K562 (cell line): ENCODE results near the gene GGCT. TPM values are rescaled to one million over a fixed set of nuclear protein-coding genes. Genes with fewer than 3 reads are reported as not detected.

ENCODE experiments used
- ATAC-seq: fragments of 200-7000 bp; cut with Tn5 transposase; 3 replicates; pipeline ENCODE4 v1.9.1; 2020; ENCODE audit warnings: moderate library complexity
- BruUV-seq: library from RNA; stranded (reverse); fragments of 400-500 nt; replicated peaks from 2 replicates; lab custom pipeline; 2021; lab: Mats Ljungman, UMichigan
- CTCF ChIA-PET: fragments of 300-600 bp; formaldehyde crosslinking; extraction: SDS; loops from one replicate; lab custom pipeline; 2021; ENCODE audit warnings: low intra/inter-chr PET ratio; lab: Yijun Ruan, JAX
- POLR2A ChIA-PET: fragments of 300-600, 350-650 bp; sonication (Branson Sonifier 250); formaldehyde crosslinking; extraction: SDS; loops from one replicate; lab custom pipeline; 2021; ENCODE audit warnings: antibody characterized with exemption, inconsistent platforms; lab: Yijun Ruan, JAX
- DNase-seq, 4 experiments: peaks; one replicate each; pipeline versions ENCODE4 v3.0.0 to v3.0.0-alpha.2; 2011 to 2018; ENCODE audit warnings: low spot score in 3 of 4, mixed read lengths in 3 of 4; ENCODE audit errors: extremely low read depth in 1 of 4
- FAIRE-seq: peaks from 2 replicates; lab custom pipeline; 2011; peaks lifted over from hg19 to GRCh38; lab: Jason Lieb, UNC
- H2AFZ ChIP-seq: 2 replicates; pipeline ENCODE4 v1.6.0; 2011; ENCODE audit warnings: low read depth, low read length, control low read depth, inconsistent platforms
- H3K27ac ChIP-seq: fragments of 200-600 bp; 3 replicates; pipeline ENCODE4 v1.8.0; 2011; ENCODE audit warnings: low read depth, mild to moderate bottlenecking, control low read depth, inconsistent platforms, low read length, moderate library complexity, mixed read lengths; ENCODE audit errors: extremely low read depth
- H3K27me3 ChIP-seq, 2 experiments: fragments of 300-600 bp in 1 of 2; 2 replicates in 1 of 2; 3 replicates in 1 of 2; pipeline versions ENCODE4 v1.6.0 to v1.8.0; 2011; ENCODE audit warnings: inconsistent platforms in 2 of 2, low read length in 2 of 2, mild to moderate bottlenecking in 1 of 2, mixed read lengths in 1 of 2, moderate library complexity in 1 of 2; ENCODE audit not compliant: control insufficient read depth in 2 of 2, insufficient read depth in 2 of 2
- H3K36me3 ChIP-seq: fragments of 300-600 bp; 3 replicates; pipeline ENCODE4 v1.8.0; 2011; ENCODE audit warnings: mild to moderate bottlenecking, low read length, inconsistent platforms; ENCODE audit not compliant: control insufficient read depth, insufficient read depth
- H3K4me1 ChIP-seq, 2 experiments: fragments of 200-600 bp in 1 of 2; replicated peaks in 1 of 2; 2 replicates in 1 of 2; 3 replicates in 1 of 2; pipeline versions ENCODE4 v1.5.1 to v1.8.0; 2011; ENCODE audit warnings: inconsistent platforms in 2 of 2, low read length in 2 of 2, mild to moderate bottlenecking in 1 of 2, mixed read lengths in 1 of 2, moderate library complexity in 1 of 2; ENCODE audit not compliant: control insufficient read depth in 2 of 2, insufficient read depth in 2 of 2
- H3K4me2 ChIP-seq: 2 replicates; pipeline ENCODE4 v1.6.1; 2011; ENCODE audit warnings: low read length, control low read depth, inconsistent platforms, mixed read lengths; ENCODE audit not compliant: insufficient read depth
- H3K4me3 ChIP-seq: fragments of 200-600 bp; sonication (generic), shearing (Covaris generic); 2 replicates; pipeline ENCODE4 v1.5.1; 2016; ENCODE audit warnings: control low read depth, inconsistent platforms
- H3K79me2 ChIP-seq: fragments of 200-600 bp; 3 replicates; pipeline ENCODE4 v1.8.0; 2011; ENCODE audit warnings: low read length, inconsistent platforms; ENCODE audit not compliant: control insufficient read depth, insufficient read depth
- H3K9ac ChIP-seq, 2 experiments: 2 replicates each; pipeline versions ENCODE4 v1.6.0 to v1.6.1; 2011; ENCODE audit warnings: low read depth in 2 of 2, low read length in 2 of 2, control low read depth in 1 of 2, inconsistent platforms in 1 of 2, mild to moderate bottlenecking in 1 of 2, mixed read lengths in 1 of 2; ENCODE audit not compliant: insufficient read depth in 1 of 2
- H3K9me1 ChIP-seq: one replicate; pipeline ENCODE4 v1.6.0; 2011; ENCODE audit warnings: inconsistent platforms, mild to moderate bottlenecking, low read length, moderate library complexity; ENCODE audit not compliant: control insufficient read depth, insufficient read depth
- H3K9me3 ChIP-seq: replicated peaks from 2 replicates; pipeline ENCODE4 v1.5.1; 2011; ENCODE audit warnings: low read depth, low read length, inconsistent platforms; ENCODE audit not compliant: control insufficient read depth, insufficient read depth
- H4K20me1 ChIP-seq: replicated peaks from 2 replicates; pipeline ENCODE4 v1.6.1; 2011; ENCODE audit warnings: low read length, inconsistent platforms, mixed read lengths; ENCODE audit not compliant: control insufficient read depth, insufficient read depth
- CBFA2T2 ChIP-seq: fragments of 450-650 bp; conservative IDR thresholded peaks from 2 replicates; pipeline ENCODE4 v1.6.1; 2017; ENCODE audit warnings: mild to moderate bottlenecking
- CBFA2T3 ChIP-seq: fragments of 450-650 bp; IDR thresholded peaks from 2 replicates; pipeline ENCODE4 v1.6.1; 2017
- CEBPG ChIP-seq, 3 experiments: fragments of 200-800 bp in 1 of 3; sonication (Bioruptor generic) in 1 of 3; sonication (generic) in 1 of 3; formaldehyde crosslinking in 1 of 3; IDR thresholded peaks in 2 of 3; conservative IDR thresholded peaks in 1 of 3; 2 replicates each; pipeline versions ENCODE4 v1.6.1 to v1.8.0; 2016 to 2022; ENCODE audit warnings: missing compliant biosample characterization in 2 of 3, missing genetic modification characterization in 2 of 3, mild to moderate bottlenecking in 1 of 3, missing genetic modification reagents in 1 of 3
- E2F5 ChIP-seq: sonication (generic); formaldehyde crosslinking; IDR thresholded peaks from 2 replicates; pipeline ENCODE4 v1.8.0; 2022; ENCODE audit warnings: mild to moderate bottlenecking, missing genetic modification reagents
- EP300 ChIP-seq: IDR thresholded peaks from 2 replicates; pipeline ENCODE4 v1.6.1; 2012; ENCODE audit warnings: low read length, improper control_type of control experiment
- FOXJ3 ChIP-seq: sonication (generic); formaldehyde crosslinking; IDR thresholded peaks from 2 replicates; pipeline ENCODE4 v1.4.0; 2020; ENCODE audit warnings: mild to moderate bottlenecking, missing genetic modification reagents
- IRF1 ChIP-seq: sonication (generic); formaldehyde crosslinking; IDR thresholded peaks from 2 replicates; pipeline ENCODE4 v1.8.0; 2022; ENCODE audit warnings: missing genetic modification reagents, mild to moderate bottlenecking, borderline replicate concordance
- JUND ChIP-seq, 2 experiments: IDR thresholded peaks; 2 replicates in 1 of 2; 3 replicates in 1 of 2; pipeline ENCODE4 v1.6.1; 2011; ENCODE audit warnings: borderline replicate concordance in 2 of 2, low read depth in 2 of 2, low read length in 2 of 2, improper control_type of control experiment in 1 of 2, missing biosample characterization in 1 of 2, missing genetic modification characterization in 1 of 2, missing genetic modification reagents in 1 of 2
- LCOR ChIP-seq: sonication (generic); formaldehyde crosslinking; IDR thresholded peaks from 2 replicates; pipeline ENCODE4 v1.8.0; 2022; ENCODE audit warnings: mild to moderate bottlenecking, missing genetic modification reagents
- PYGO2 ChIP-seq: fragments of 450-650 bp; IDR thresholded peaks from 2 replicates; pipeline ENCODE4 v1.6.1; 2016; ENCODE audit warnings: mild to moderate bottlenecking, missing genetic modification characterization, moderate library complexity, missing compliant biosample characterization
- TAL1 ChIP-seq: fragments of 450-650 bp; IDR thresholded peaks from 2 replicates; pipeline ENCODE4 v1.6.1; 2016; ENCODE audit warnings: mild to moderate bottlenecking
- TCF3 ChIP-seq: sonication (generic); formaldehyde crosslinking; IDR thresholded peaks from 2 replicates; pipeline ENCODE4 v1.4.0; 2020; ENCODE audit warnings: mild to moderate bottlenecking, missing genetic modification reagents
- TEAD4 ChIP-seq, 2 experiments: sonication (generic) in 1 of 2; formaldehyde crosslinking in 1 of 2; IDR thresholded peaks; 2 replicates each; pipeline versions ENCODE4 v1.6.1 to v1.8.0; 2012 to 2022; ENCODE audit warnings: borderline replicate concordance in 1 of 2, inconsistent platforms in 1 of 2, low read length in 1 of 2, mild to moderate bottlenecking in 1 of 2, missing genetic modification reagents in 1 of 2
- ZFP30 ChIP-seq: fragments of 250-450 bp; sonication (Bioruptor Pico); IDR thresholded peaks from 2 replicates; pipeline ENCODE4 v1.8.0; 2022; ENCODE audit warnings: moderate library complexity, mild to moderate bottlenecking, inconsistent platforms, borderline replicate concordance
- ZNF766 ChIP-seq: fragments of 200-800 bp; sonication (Bioruptor generic); conservative IDR thresholded peaks from 2 replicates; pipeline ENCODE4 v1.6.1; 2016; ENCODE audit warnings: missing genetic modification characterization, missing compliant biosample characterization
- WGBS: fragments of 100-300 bp; shearing (Covaris generic); methylation state at CpG from one replicate; pipeline ENCODE4 v1.1.6; 2016; ENCODE audit warnings: low coverage, mixed read lengths; ENCODE audit not compliant: insufficient coverage; ENCODE audit errors: missing lambda C conversion rate; 5-methylcytosine and 5-hydroxymethylcytosine counted together
- in situ Hi-C: fragments of 300-500 bp; cut with MboI; formaldehyde crosslinking; loops from 4 replicates; pipeline ENCODE4 v1.15.0; 2018; ENCODE audit warnings: inconsistent platforms, mixed read lengths
- intact Hi-C: fragments of 100-400 bp; cut with micrococcal nuclease; formaldehyde crosslinking; loops from 2 replicates; pipeline ENCODE4 v1.14.2; 2022
- polyA plus RNA-seq, 8 experiments: library from polyadenylated mRNA; depleted of rRNA in 4 of 8; stranded (reverse) in 5 of 8; unstranded in 3 of 8; fragments of >200 nt; fragmentation: Nextera tagmentation in 2 of 8; fragmentation: Illumina TruSeq in 1 of 8; extraction: Ambion mirVana in 2 of 8; extraction: Trizol in 1 of 8; gene quantifications; 2 replicates each; pipeline versions ENCODE4 v1.2.1 to v1.2.3, GENCODE V29; 2011 to 2014; ENCODE audit warnings: inconsistent platforms in 1 of 8, missing spikeins in 1 of 8
- total RNA-seq, 7 experiments: library from RNA; depleted of rRNA in 6 of 7; stranded (reverse); fragments of >200 nt in 6 of 7; fragmentation: Illumina TruSeq in 2 of 7; extraction: Trizol in 2 of 7; gene quantifications; 2 replicates each; pipeline versions ENCODE4 v1.2.1 to v1.2.3, GENCODE V29; 2011 to 2021; ENCODE audit warnings: low replicate concordance in 1 of 7

The GGCT gene
- total and polyA plus RNA-seq, 9 of the 15 experiments (the other 6 are each of a cell fraction or from before 2014, with no cell fraction given): 79.0 to 349 (median 136) TPM

- peak; percentile 32 for FAIRE-seq
- Histone ChIP-seq H3K36me3 (no peaks in the 10 kb centered on the region), H3K27ac (peak overlapping the region; percentile 18; the same call in 1 of the 3 replicates), H3K4me2 (no peak overlapping the region; the same call in 1 of the 2 replicates), H3K4me3 (no peak overlapping the region), H3K79me2 (no peaks in the 10 kb centered on the region), H4K20me1 (peaks cover 4% of the 10 kb centered on the region; the same call in 1 of the 2 replicates), H3K9me1 (no peaks in the 10 kb centered on the region), H3K9me3 (no peaks in the 10 kb centered on the region), H2AFZ (no peak overlapping the region), H3K4me1 (peaks cover 10 to 32% of the 10 kb centered on the region in 2 experiments; a peak in 4 of 5 replicates), H3K27me3 (no peaks in the 10 kb centered on the region), H3K9ac (no peak overlapping the region; a peak in 1 of 4 replicates)
- 1% methylated on average over 6 of the region's 6 CpGs for WGBS
- ChIA-PET CTCF (interaction anchor here (2.5 kb wide), 1 partner anchor 93 kb away, joined by 9 read pairs; no protein-coding TSS in a partner anchor), POLR2A (interaction anchor here (0.9 to 1.2 kb wide), 2 partner anchors 10 to 18 kb away, joined by 3 to 4 read pairs; no protein-coding TSS in a partner anchor)
- in situ Hi-C loops: no loop called here
- no TSS peak for BruUV-seq
- TF ChIP-seq PYGO2 (tag) (no peak), JUND (IDR thresholded peaks at IDR 0.05; ENCODE audit: borderline replicate concordance, low read depth, low read length) (0 out of 2 replicates have a peak, but pooled peaks have one; percentile 41), JUND (tag; IDR thresholded peaks at IDR 0.05; ENCODE audit: borderline replicate concordance, low read depth, low read length) (no peak; the same call in 2 of the 3 replicates), TAL1 (0 out of 2 replicates have a peak, but pooled peaks have one; percentile 5), TCF3 (CRISPR knock-in tag) (peak; percentile 40; the same call in 1 of the 2 replicates), E2F5 (CRISPR knock-in tag) (no peak), TEAD4 (IDR thresholded peaks at IDR 0.05; ENCODE audit: low read length) (peak; percentile 19; the same call in 1 of the 2 replicates), TEAD4 (CRISPR knock-in tag; IDR thresholded peaks at IDR 0.05; ENCODE audit: borderline replicate concordance) (no peak), IRF1 (CRISPR knock-in tag) (no peak), ZFP30 (CRISPR knock-in tag) (no peak), FOXJ3 (CRISPR knock-in tag) (no peak), ZNF766 (CRISPR knock-in tag) (0 out of 2 replicates have a peak, but pooled peaks have one; percentile 6), CEBPG (CRISPR knock-in tag; IDR thresholded peaks at IDR 0.05) (no peak), CEBPG (tag; conservative IDR thresholded peaks at IDR 0.05 in 1 of 2, IDR thresholded peaks at IDR 0.05 in 1 of 2) (no peak), LCOR (CRISPR knock-in tag) (0 out of 2 replicates have a peak, but pooled peaks have one; percentile 46), CBFA2T3 (peak; percentile 50), CBFA2T2 (peak; percentile 29; the same call in 1 of the 2 replicates), EP300 (peak; percentile 22; the same call in 1 of the 2 replicates)
- peak; percentile 15; the same call in 2 of the 3 replicates for ATAC-seq
- intact Hi-C loops: no loop called here
- peak; percentile 18 to 55 (median 27) for DNase-seq
Observed at GRCh38 chr7:30470771-30471170, 33.9 kb downstream of the GGCT start.
